Measurements from ENCODE around the gene SYNC. TPM values are rescaled to one million over a fixed set of nuclear protein-coding genes. Genes with fewer than 3 reads are reported as not detected.
"Not testable (repeated sequence)": the region's sequence is repeated elsewhere in the genome, so short reads cannot be mapped to it uniquely, and the experiment has no call there.

The SYNC gene
- total and polyA plus RNA-seq, 3 donors from 2014 or later, result 9.0 to 12.4 (median 11.8) TPM

- Histone ChIP-seq H3K4me1 (no peaks in the 10 kb centered on the region), H3K27ac (no peak overlapping the region), H3K27me3 (no peaks in the 10 kb centered on the region), H3K4me3 (no peak overlapping the region), H3K36me3 (ENCODE audit: low read depth, missing control alignments) (no peaks in the 10 kb centered on the region), H3K9me3 (no peaks in the 10 kb centered on the region)
- intact Hi-C loops (cut with DNase I; ENCODE audit: low total_unique reads), result no loop called here
- TF ChIP-seq CTCF (IDR thresholded peaks at IDR 0.05), result no peak
- TF ChIP-seq POLR2A (IDR thresholded peaks at IDR 0.05), result no peak
- no peak for DNase-seq
- 87 to 90% methylated on average over 16 of the region's 16 CpGs for WGBS, 2 donors
Measured at GRCh38 chr1:32636914-32637645, 65.5 kb downstream of the SYNC start.

- Histone ChIP-seq H3K4me1 (no peaks in the 10 kb centered on the region), H3K4me3 (no peak overlapping the region), H3K27me3 (no peaks in the 10 kb centered on the region), H3K27ac (no peak overlapping the region), H3K36me3 (ENCODE audit: low read depth, missing control alignments) (no peaks in the 10 kb centered on the region), H3K9me3 (no peaks in the 10 kb centered on the region)
- WGBS, 2 donors, result 94 to 97% methylated on average over 8 of the region's 8 CpGs
- no peak for DNase-seq
- intact Hi-C loops (cut with DNase I; ENCODE audit: low total_unique reads), result no loop called here
- no peak for TF ChIP-seq POLR2A (IDR thresholded peaks at IDR 0.05)
- no peak for TF ChIP-seq CTCF (IDR thresholded peaks at IDR 0.05)
Measured at GRCh38 chr1:32635508-32636277, 66.9 kb downstream of the SYNC start.

GRCh38 chr1:32632829-32633228, 69.7 kb downstream of the SYNC start:
- H3K27me3 ChIP-seq, result no peaks in the 10 kb centered on the region
- no peak for TF ChIP-seq POLR2A (IDR thresholded peaks at IDR 0.05)
- TF ChIP-seq CTCF (IDR thresholded peaks at IDR 0.05), result no peak
- no peaks in the 10 kb centered on the region for H3K9me3 ChIP-seq
- no peaks in the 10 kb centered on the region for H3K36me3 ChIP-seq (ENCODE audit: low read depth, missing control alignments)
- DNase-seq, result no peak
- no peaks in the 10 kb centered on the region for H3K4me1 ChIP-seq
- H3K4me3 ChIP-seq, result no peak overlapping the region
- WGBS, 2 donors, result 64 to 78% methylated on average over 2 of the region's 2 CpGs
- intact Hi-C loops (cut with DNase I; ENCODE audit: low total_unique reads), result no loop called here
- H3K27ac ChIP-seq, result no peak overlapping the region

GRCh38 chr1:32630173-32630572, 72.4 kb downstream of the SYNC start:
- H3K4me3 ChIP-seq; H3K27me3 ChIP-seq; DNase-seq; H3K27ac ChIP-seq; H3K9me3 ChIP-seq; intact Hi-C loops (cut with DNase I; ENCODE audit: low total_unique reads); H3K36me3 ChIP-seq (ENCODE audit: low read depth, missing control alignments); H3K4me1 ChIP-seq: not testable (repeated sequence)
- 86 to 97% methylated on average over 4 of the region's 4 CpGs for WGBS, 2 donors

Small RNAs within 50 kb of the gene (small RNA-seq; reads per million reads assigned to genes)
- gene RF00019, result 0 reads per million in 2 donors

Other genes with a start within 250 kb of the SYNC start
- under 1 TPM; 0.50 to 0.55 TPM for gene ZBTB8B, start 237.7 kb downstream of the SYNC start, total RNA-seq
- 0.21 TPM for gene ZBTB8B, start 237.7 kb downstream of the SYNC start, polyA plus RNA-seq (ENCODE audit: insufficient read depth, low read depth, low replicate concordance)
- gene ZBTB8A, start 163.3 kb downstream of the SYNC start, total RNA-seq, result 10 to 100 TPM in 1 of 2 donors, 1 to 10 TPM in 1; 6.4 to 10.6 TPM
- gene ZBTB8A, start 163.3 kb downstream of the SYNC start, polyA plus RNA-seq (ENCODE audit: insufficient read depth, low read depth, low replicate concordance), result 5.6 TPM
- gene ZBTB8OS, start 52.2 kb downstream of the SYNC start, total RNA-seq, result 10 to 100 TPM; 37.2 to 43.4 TPM
- 39.3 TPM for gene ZBTB8OS, start 52.2 kb downstream of the SYNC start, polyA plus RNA-seq (ENCODE audit: insufficient read depth, low read depth, low replicate concordance)
- gene RBBP4, start 51.6 kb downstream of the SYNC start, total RNA-seq, result 100 to 1,000 TPM; 289 to 296 TPM
- 344 TPM for gene RBBP4, start 51.6 kb downstream of the SYNC start, polyA plus RNA-seq (ENCODE audit: insufficient read depth, low read depth, low replicate concordance)
- gene YARS1, start 114.6 kb upstream of the SYNC start, total RNA-seq, result 10 to 100 TPM; 79.8 to 96.6 TPM
- gene YARS1, start 114.6 kb upstream of the SYNC start, polyA plus RNA-seq (ENCODE audit: insufficient read depth, low read depth, low replicate concordance), result 110 TPM
- gene S100PBP, start 114.9 kb upstream of the SYNC start, total RNA-seq, result 100 to 1,000 TPM; 120 to 133 TPM
- 99.7 TPM for gene S100PBP, start 114.9 kb upstream of the SYNC start, polyA plus RNA-seq (ENCODE audit: insufficient read depth, low read depth, low replicate concordance)
- 10 to 100 TPM in 1 of 2 donors, 1 to 10 TPM in 1; 9.4 to 16.3 TPM for gene FNDC5, start 168.1 kb upstream of the SYNC start, total RNA-seq
- gene FNDC5, start 168.1 kb upstream of the SYNC start, polyA plus RNA-seq (ENCODE audit: insufficient read depth, low read depth, low replicate concordance), result 11.3 TPM
- gene HPCA, start 183.7 kb upstream of the SYNC start, total RNA-seq, result 1 to 10 TPM; 1.7 to 6.1 TPM
- 8.8 TPM for gene HPCA, start 183.7 kb upstream of the SYNC start, polyA plus RNA-seq (ENCODE audit: insufficient read depth, low read depth, low replicate concordance)
- 10 to 100 TPM; 18.7 to 24.0 TPM for gene TMEM54, start 198.6 kb upstream of the SYNC start, total RNA-seq
- gene TMEM54, start 198.6 kb upstream of the SYNC start, polyA plus RNA-seq (ENCODE audit: insufficient read depth, low read depth, low replicate concordance), result 23.0 TPM

Measured in testis (tissue), 3 donors.